Stimulated activated memory B cell treated with anti-CD40 and anti-IgM and Interleukin-4, amounts not matched to agents 10 μg/mL and 1 μg/mL and 100 μg/mL, for 72 hours (primary cell): ENCODE data around the gene PHF3.
"Not testable (repeated sequence)": the region's sequence is repeated elsewhere in the genome, so short reads cannot be mapped to it uniquely, and the experiment has no call there.

Experiments used
- ATAC-seq: fragments of 150-1000 bp; cut with Tn5 transposase; 2 replicates; pipeline ENCODE4 v1.10.0; 2021
- H3K27ac Mint-ChIP-seq: one replicate; pipeline ENCODE4 v1.8.0; 2022; ENCODE audit warnings: mild to moderate bottlenecking, mixed read lengths
- H3K27me3 Mint-ChIP-seq: one replicate; pipeline ENCODE4 v1.8.0; 2022; ENCODE audit warnings: mixed read lengths
- H3K36me3 Mint-ChIP-seq: one replicate; pipeline ENCODE4 v1.8.0; 2022; ENCODE audit warnings: mixed read lengths
- H3K4me1 Mint-ChIP-seq: one replicate; pipeline ENCODE4 v1.8.0; 2022; ENCODE audit warnings: mixed read lengths
- H3K4me3 Mint-ChIP-seq: one replicate; pipeline ENCODE4 v1.8.0; 2022; ENCODE audit warnings: mild to moderate bottlenecking, moderate library complexity, mixed read lengths
- H3K9me3 Mint-ChIP-seq: one replicate; pipeline ENCODE4 v1.8.0; 2022; ENCODE audit warnings: mixed read lengths

The PHF3 gene

DNA sequence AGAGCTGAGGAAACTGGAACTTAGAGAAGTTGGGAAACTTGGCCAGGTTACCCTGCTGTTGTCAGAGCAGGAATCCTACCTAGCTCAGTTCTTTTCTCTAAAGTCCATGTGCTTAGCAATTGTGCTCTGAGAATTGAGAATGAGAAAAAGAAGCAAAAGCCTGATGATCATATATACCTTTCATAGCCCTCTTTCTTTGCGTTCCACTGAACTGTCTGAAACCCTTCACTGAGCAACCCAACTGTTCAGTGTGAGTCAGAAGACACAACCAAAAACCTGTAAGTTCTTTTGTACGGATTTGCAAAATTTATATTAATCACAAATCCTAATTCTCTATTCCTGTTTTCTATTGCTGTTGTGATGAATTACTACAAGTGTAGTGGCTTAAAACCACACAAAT lies 80.6 kb downstream of the PHF3 start:
- no peak overlapping the region for H3K4me3 Mint-ChIP-seq
- H3K4me1 Mint-ChIP-seq, result no peaks in the 10 kb centered on the region
- no peak for ATAC-seq
- H3K36me3 Mint-ChIP-seq, result peaks cover 30% of the 10 kb centered on the region
- H3K27me3 Mint-ChIP-seq, result no peaks in the 10 kb centered on the region
- no peaks in the 10 kb centered on the region for H3K9me3 Mint-ChIP-seq
- H3K27ac Mint-ChIP-seq, result no peak overlapping the region

DNA sequence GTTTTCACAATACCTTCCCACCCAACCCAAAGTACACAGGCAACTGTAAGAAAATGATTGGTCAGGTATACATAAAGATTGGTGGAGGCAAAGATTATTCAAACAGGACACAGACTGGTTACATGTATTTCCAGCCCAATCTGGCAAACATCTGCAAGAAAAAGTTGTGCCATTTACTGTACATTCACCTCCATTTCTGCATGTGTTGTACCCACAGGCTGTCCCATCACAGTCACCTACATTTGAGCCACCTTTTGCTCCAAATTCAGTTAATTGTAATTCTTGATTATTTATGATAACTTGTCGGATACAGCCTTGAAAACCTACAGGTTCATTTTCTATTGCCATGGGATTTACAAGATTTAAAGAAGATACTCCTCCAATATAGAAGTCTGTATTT lies 85.6 kb downstream of the PHF3 start:
- no peaks in the 10 kb centered on the region for H3K27me3 Mint-ChIP-seq
- H3K4me1 Mint-ChIP-seq, result no peaks in the 10 kb centered on the region
- ATAC-seq, result no peak
- H3K27ac Mint-ChIP-seq, result no peak overlapping the region
- H3K4me3 Mint-ChIP-seq, result no peak overlapping the region
- no peaks in the 10 kb centered on the region for H3K9me3 Mint-ChIP-seq
- peaks cover 5% of the 10 kb centered on the region for H3K36me3 Mint-ChIP-seq

DNA sequence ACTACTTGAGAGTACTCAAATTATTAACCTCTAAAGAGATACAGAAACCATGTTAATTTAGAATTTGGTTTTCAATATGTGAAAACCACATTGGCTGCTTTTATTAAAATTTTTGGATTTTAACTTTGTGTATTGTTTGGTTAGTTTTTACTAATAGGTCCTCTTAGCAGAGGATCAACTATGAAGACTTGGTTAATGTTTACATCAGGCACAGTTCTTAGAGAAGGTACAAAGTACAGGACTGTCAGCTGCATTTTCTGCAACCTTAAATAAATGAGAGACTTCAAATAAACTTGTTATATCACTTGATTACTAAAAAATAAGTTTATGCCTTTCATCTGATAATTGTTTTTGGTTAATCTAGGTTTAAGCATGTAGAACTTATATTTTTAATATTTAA lies 89.1 kb downstream of the PHF3 start:
- Mint-ChIP-seq H3K9me3 (no peaks in the 10 kb centered on the region), H3K4me3 (no peak overlapping the region), H3K27me3 (no peaks in the 10 kb centered on the region), H3K27ac (no peak overlapping the region), H3K4me1 (no peaks in the 10 kb centered on the region), H3K36me3 (peaks cover 4% of the 10 kb centered on the region)
- ATAC-seq, result no peak

DNA sequence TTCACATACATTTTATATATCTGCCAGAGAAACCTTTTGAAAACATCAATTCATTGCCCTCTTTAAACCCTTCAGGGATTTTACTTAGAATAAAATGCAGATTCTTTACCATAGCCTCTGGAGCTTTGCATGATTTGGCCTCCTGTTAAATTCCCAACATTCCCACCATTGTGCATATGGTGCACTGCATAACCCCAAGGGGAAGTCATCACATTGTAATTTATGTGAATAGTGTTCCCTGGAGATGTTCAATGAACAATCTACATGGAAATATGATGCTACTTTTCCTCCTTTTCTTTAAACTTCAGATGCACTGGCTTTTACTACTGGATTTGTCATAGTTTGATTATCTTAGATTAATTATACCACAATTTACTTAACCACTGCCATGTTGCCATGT lies 94.7 kb downstream of the PHF3 start:
- Mint-ChIP-seq H3K27ac (no peak overlapping the region), H3K4me1 (no peaks in the 10 kb centered on the region), H3K27me3 (no peaks in the 10 kb centered on the region), H3K36me3 (peaks cover 6% of the 10 kb centered on the region), H3K9me3 (peaks cover 8% of the 10 kb centered on the region), H3K4me3 (no peak overlapping the region)
- ATAC-seq, result no peak

DNA sequence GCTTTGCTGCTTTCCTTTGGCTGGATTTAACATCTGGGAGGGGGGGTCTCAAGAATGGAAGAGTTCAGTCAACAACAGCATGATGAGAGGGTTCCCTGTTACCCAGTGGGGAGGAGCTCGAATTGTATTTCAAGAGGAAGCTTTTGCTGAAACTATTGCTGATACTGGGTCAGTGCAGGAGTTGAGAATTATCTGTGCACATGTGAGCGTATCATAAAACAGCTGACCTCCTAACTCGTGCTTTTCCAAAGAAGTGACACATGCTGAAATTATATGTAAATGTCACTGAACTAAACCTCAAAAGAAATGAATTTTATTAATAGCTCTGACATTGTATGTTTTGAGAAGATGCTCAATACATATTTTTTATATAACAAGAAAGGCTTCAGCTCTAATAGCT lies 96.3 kb downstream of the PHF3 start:
- Mint-ChIP-seq H3K27me3 (no peaks in the 10 kb centered on the region), H3K36me3 (peaks cover 6% of the 10 kb centered on the region), H3K9me3 (peaks cover 13% of the 10 kb centered on the region), H3K4me3 (no peak overlapping the region), H3K4me1 (no peaks in the 10 kb centered on the region), H3K27ac (no peak overlapping the region)
- ATAC-seq, result no peak

DNA sequence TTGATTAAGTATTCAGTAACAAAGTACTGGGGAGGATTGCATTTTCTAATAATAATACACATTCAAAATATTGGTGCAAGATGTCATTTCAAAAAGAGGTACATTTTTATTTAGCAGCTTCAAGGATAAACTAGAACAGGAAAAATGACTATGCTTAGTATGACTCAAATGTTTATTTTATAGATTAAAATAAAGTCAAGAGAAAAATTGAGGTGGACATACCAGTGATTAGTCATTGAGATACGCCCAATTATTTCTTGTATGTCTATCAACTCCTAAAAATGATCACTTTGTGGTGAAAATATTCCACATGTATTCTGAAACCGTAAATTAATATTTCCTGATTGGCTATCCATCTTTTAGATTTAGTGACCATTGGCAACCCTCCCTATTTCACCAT lies 96.7 kb downstream of the PHF3 start:
- H3K36me3 Mint-ChIP-seq, result peaks cover 6% of the 10 kb centered on the region
- peaks cover 13% of the 10 kb centered on the region for H3K9me3 Mint-ChIP-seq
- H3K27ac Mint-ChIP-seq, result no peak overlapping the region
- no peak overlapping the region for H3K4me3 Mint-ChIP-seq
- no peak for ATAC-seq
- no peaks in the 10 kb centered on the region for H3K4me1 Mint-ChIP-seq
- H3K27me3 Mint-ChIP-seq, result no peaks in the 10 kb centered on the region

DNA sequence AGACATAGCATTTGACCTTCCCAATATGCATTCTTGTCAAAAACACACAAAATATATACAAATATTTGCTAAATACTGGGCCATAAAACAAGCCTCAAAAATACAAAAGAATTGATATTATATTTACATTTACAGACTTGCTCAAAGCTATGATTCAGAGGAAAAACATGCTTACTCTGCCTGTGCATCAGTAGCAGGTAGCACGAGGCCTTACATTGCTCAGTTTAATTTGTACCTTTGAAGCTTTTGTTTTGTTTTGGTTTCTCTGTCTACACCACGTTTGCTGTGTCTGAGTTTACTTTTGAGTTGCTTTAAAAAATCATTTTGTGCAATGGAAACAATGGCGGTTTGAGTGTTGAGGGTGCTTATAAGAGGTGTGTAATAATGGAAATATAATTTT lies 99.3 kb downstream of the PHF3 start:
- Mint-ChIP-seq H3K27ac (no peak overlapping the region), H3K4me3 (no peak overlapping the region), H3K36me3 (peaks cover under 1% of the 10 kb centered on the region), H3K27me3 (no peaks in the 10 kb centered on the region), H3K4me1 (no peaks in the 10 kb centered on the region), H3K9me3 (peaks cover 16% of the 10 kb centered on the region)
- ATAC-seq, result no peak

DNA sequence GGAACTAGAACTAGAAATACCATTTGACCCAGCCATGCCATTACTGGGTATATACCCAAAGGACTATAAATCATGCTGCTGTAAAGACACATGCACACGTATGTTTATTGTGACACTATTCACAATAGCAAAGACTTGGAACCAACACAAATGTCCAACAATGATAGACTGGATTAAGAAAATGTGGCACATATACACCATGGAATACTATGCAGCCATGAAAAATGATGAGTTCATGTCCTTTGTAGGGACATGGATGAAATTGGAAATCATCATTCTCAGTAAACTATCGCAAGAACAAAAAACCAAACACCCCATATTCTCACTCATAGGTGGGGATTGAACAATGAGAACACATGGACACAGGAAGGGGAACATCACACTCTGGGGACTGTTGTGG lies 102.6 kb downstream of the PHF3 start:
- H3K9me3 Mint-ChIP-seq, result peaks cover 15% of the 10 kb centered on the region
- ATAC-seq, H3K27me3 Mint-ChIP-seq, H3K4me3 Mint-ChIP-seq, H3K36me3 Mint-ChIP-seq, H3K27ac Mint-ChIP-seq, H3K4me1 Mint-ChIP-seq: not testable (repeated sequence)

DNA sequence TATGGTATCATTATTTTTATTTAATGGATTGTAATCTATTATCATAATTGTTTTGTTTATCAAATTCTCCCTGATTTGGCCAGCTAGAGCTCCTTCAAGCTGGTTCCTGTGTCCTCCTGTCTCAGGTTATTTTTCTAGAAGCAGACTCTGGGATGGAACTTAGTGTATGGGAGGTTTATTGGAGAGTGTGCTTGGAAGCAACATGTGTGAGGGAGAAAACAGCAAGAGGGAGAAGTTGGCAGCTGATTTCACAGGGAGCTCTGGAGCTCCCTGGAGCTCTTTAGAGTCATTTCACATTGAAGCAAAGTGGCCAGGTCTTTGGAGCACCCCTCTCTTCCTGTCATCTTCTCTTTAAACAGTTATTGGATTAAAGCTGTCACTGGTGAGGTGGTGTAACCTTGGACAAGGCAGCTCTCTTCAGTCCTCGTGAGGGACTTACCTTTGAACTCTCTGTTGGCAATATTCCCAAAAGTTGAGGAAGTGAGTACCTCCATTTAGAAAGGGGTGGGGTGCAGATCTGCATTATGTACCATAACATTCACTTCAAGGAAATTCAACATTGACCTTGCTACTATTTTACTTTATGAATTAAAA lies 103.6 kb downstream of the PHF3 start:
- Mint-ChIP-seq H3K4me3 (no peak overlapping the region), H3K4me1 (no peaks in the 10 kb centered on the region), H3K27ac (no peak overlapping the region), H3K27me3 (no peaks in the 10 kb centered on the region), H3K9me3 (peaks cover 15% of the 10 kb centered on the region), H3K36me3 (peaks cover 4% of the 10 kb centered on the region)
- ATAC-seq, result no peak

DNA sequence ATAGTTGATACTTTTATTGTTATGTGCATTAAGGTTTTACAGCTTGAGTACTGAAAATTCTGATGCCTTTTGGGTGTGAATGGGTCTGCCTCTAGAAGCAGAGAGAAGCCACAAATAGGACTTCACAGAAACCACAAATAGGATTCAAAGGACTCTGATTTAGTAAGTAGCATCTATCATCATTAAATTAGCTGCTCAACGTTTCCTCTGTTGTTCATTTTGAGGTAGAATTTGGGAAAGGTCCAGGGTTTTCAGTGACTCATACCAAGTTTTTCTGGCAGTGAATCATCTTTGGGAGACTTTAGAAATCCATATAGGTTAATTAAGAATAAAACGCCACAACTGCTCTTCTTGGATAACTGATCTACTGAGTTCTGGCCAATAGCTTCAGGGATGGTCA lies 105.1 kb downstream of the PHF3 start:
- H3K27ac Mint-ChIP-seq, result no peak overlapping the region
- H3K4me3 Mint-ChIP-seq, result no peak overlapping the region
- H3K36me3 Mint-ChIP-seq, result peaks cover 4% of the 10 kb centered on the region
- H3K9me3 Mint-ChIP-seq, result peaks cover 6% of the 10 kb centered on the region
- H3K4me1 Mint-ChIP-seq, result no peaks in the 10 kb centered on the region
- ATAC-seq, result no peak
- no peaks in the 10 kb centered on the region for H3K27me3 Mint-ChIP-seq

DNA sequence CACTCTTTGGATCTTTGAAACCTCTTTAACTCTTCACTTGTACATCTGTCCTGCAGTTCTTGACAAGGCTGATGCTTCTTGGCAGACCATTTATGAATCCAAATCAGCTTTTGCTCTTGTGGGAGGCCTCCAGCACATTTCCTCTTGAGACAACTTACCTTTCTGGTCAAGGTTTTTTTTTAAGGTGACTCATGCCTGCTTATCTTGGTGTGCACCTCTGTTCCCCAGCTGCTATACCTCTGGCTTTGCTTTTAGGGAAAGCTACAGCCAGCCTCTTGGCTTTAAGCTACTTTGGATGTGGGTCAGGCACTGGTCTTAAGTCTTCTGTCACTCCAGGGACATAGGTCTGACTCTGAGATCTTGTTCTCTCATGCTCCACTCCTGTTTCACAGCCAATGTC lies 106.5 kb downstream of the PHF3 start:
- peaks cover 10% of the 10 kb centered on the region for H3K36me3 Mint-ChIP-seq
- peaks cover 10% of the 10 kb centered on the region for H3K9me3 Mint-ChIP-seq
- no peaks in the 10 kb centered on the region for H3K4me1 Mint-ChIP-seq
- H3K27me3 Mint-ChIP-seq, result peaks cover 7% of the 10 kb centered on the region
- no peak for ATAC-seq
- no peak overlapping the region for H3K27ac Mint-ChIP-seq
- no peak overlapping the region for H3K4me3 Mint-ChIP-seq

DNA sequence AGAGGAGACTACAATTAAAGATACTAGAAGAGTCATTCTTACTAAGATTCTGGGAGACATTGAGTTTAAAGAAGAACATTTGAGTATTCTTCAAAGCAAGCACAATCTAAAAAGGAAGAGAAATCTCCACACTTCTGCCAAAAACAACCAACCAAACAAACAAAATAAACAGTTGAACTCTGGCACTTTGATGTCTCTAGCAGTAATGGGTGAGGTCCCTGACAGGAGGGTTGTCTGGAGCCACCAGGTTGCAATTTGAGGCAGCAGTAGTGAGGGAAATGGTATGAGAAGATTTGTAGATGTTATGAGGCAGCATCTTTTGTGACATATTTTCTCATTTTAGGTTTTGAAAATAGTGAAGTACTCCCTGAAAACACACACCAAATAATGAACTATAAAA lies 108.1 kb downstream of the PHF3 start:
- Mint-ChIP-seq H3K4me3 (no peak overlapping the region), H3K27ac (no peak overlapping the region), H3K27me3 (peaks cover 23% of the 10 kb centered on the region), H3K36me3 (peaks cover 26% of the 10 kb centered on the region), H3K4me1 (no peaks in the 10 kb centered on the region), H3K9me3 (peaks cover 14% of the 10 kb centered on the region)
- no peak for ATAC-seq

DNA sequence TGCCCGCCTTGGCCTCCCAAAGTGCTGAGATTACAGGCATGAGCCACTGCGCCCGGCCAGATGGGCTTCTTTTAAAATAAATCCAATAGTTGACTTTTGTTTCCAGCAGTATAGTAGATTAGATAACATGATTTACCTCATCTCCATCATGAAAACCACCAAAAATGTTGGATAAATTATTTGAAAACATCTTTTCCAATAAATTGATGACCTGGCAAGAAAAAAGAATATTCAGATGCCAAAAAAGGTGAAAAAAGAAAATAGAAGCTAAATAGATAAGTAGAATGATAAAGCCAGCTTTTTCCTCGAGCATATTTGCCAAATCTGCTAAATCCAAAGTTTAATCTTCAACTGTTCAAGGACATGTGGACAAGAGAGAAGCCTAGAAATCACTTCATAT lies 109.2 kb downstream of the PHF3 start:
- Mint-ChIP-seq H3K27ac (no peak overlapping the region), H3K9me3 (peaks cover 12% of the 10 kb centered on the region), H3K36me3 (peaks cover 33% of the 10 kb centered on the region), H3K4me3 (no peak overlapping the region), H3K27me3 (peaks cover 25% of the 10 kb centered on the region), H3K4me1 (no peaks in the 10 kb centered on the region)
- no peak for ATAC-seq

DNA sequence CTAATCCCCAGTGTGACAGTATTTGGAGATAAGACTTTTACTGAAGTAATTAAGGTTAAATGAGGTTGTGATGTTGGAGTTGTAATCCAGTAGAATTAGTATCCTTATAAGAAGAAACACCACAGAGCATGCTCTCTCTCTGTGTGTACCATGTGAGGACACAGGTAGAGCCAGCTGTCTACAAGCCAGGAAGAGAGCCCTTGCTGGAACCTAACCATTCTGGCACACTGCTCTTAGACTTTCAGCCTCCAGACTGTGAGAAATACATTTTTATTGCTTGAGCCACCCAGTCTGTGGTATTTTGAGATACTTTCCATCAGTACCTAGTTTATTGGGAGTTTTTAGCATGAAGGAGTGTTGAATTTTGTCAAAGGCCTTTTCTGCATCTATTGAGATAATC lies 110.2 kb downstream of the PHF3 start:
- Mint-ChIP-seq H3K36me3 (peaks cover 37% of the 10 kb centered on the region), H3K27ac (no peak overlapping the region)
- ATAC-seq, result no peak

DNA sequence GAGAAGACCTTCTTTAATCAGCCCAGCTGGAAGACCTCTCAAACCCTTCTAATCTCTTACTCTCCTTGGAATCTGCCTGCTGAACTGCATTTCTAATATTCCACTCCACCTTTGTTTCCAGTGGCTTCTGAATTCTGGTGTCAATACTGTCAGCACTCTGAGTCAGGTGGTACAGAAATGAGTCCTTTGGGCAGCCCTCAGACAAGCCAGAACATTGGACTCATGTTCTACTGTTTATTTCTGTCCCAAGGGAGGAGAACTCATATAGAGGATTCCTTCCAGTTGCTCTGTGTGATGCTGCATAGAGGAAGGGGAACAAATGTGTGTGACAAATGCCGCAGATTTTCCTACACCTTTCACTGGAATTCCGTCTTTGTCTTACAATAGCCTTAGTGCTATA lies 114.8 kb downstream of the PHF3 start:
- Mint-ChIP-seq H3K4me1 (no peaks in the 10 kb centered on the region), H3K4me3 (no peak overlapping the region), H3K27ac (no peak overlapping the region), H3K36me3 (peaks cover 43% of the 10 kb centered on the region), H3K27me3 (peaks cover 25% of the 10 kb centered on the region), H3K9me3 (peaks cover 12% of the 10 kb centered on the region)
- ATAC-seq, result no peak

More for the DNA sequence above, 110.2 kb downstream of the PHF3 start:
- no peaks in the 10 kb centered on the region for H3K4me1 Mint-ChIP-seq
- H3K4me3 Mint-ChIP-seq, result no peak overlapping the region
- peaks cover 9% of the 10 kb centered on the region for H3K9me3 Mint-ChIP-seq
- H3K27me3 Mint-ChIP-seq, result peaks cover 25% of the 10 kb centered on the region

DNA sequence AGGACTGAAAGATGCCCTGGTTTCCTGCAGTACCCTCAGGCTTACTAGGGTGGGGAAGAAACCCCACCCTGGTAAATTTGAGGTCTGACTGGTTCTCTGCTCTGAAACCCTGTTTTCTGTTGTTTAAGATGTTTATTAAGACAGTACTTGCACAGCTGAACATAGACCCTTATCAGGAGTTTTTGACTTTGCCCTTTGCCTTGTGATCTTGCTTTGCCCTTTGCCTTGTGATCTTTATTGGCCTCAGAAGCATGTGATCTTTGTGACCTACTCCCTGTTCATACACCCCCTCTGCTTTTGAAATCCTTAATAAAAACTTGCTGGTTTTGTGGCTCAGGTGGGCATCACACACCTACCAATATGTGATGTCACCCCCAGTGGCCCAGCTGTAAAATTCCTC lies 121.7 kb downstream of the PHF3 start:
- not testable (repeated sequence) for H3K4me1 Mint-ChIP-seq, H3K4me3 Mint-ChIP-seq, ATAC-seq, H3K27ac Mint-ChIP-seq, H3K9me3 Mint-ChIP-seq, H3K27me3 Mint-ChIP-seq
- H3K36me3 Mint-ChIP-seq, result peaks cover 27% of the 10 kb centered on the region

DNA sequence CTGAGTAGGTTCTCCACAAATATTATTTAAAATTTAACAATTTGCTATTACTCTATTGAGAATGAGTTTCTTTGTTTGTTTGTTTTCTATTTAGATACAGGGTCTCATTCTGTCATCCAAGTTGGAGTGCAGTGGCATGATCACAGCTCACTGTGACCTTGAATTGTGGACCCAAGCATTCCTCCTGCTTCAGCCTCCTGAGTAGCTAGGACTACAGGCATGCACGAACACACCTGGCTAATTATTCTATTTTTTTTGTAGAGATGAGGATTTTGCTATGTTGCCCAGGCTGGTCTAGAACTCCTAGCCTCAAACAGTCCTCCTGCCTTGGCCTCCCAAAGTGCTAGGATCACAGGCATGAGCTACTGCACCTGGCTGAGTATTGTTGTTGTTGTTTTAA lies 122.2 kb downstream of the PHF3 start:
- no peaks in the 10 kb centered on the region for H3K4me1 Mint-ChIP-seq
- H3K4me3 Mint-ChIP-seq, result no peak overlapping the region
- no peaks in the 10 kb centered on the region for H3K27me3 Mint-ChIP-seq
- H3K27ac Mint-ChIP-seq, result no peak overlapping the region
- ATAC-seq, result no peak
- H3K36me3 Mint-ChIP-seq, result peaks cover 27% of the 10 kb centered on the region
- peaks cover 9% of the 10 kb centered on the region for H3K9me3 Mint-ChIP-seq
